ENCODE measurements around the gene RANBP10.

DNA sequence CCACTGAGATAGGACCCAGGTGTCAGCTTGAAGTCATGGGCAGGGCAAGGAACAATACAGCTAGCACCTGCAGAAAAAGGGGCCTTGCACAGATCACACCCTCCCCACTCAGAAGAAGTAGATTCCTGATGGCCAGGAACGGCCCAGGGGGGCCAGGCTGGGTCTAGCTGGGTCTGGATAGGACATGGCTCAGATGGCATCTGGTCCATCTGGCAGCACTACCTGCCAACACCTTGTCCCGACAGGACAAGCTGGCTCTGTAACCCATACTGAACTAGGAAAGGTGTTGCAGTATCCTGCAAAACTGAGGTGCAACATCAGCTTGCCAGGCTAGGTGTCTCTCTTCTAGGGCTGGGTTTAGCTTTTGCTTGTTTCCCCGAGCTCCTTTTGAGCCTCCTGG is 48.4 kb downstream of the RANBP10 start:
- TF ChIP-seq CTCF (conservative IDR thresholded peaks at IDR 0.05; ENCODE audit: low read depth in 2 of 2) (no peak), POLR2AphosphoS5 (IDR thresholded peaks at IDR 0.05; ENCODE audit: low read depth) (no peak), CREB1 (CRISPR knock-in tag; IDR thresholded peaks at IDR 0.05; ENCODE audit: low read depth) (no peak), EZH2 (IDR thresholded peaks at IDR 0.05; ENCODE audit: low read depth, unreplicated experiment) (no peak), JUNB (IDR thresholded peaks at IDR 0.05; ENCODE audit: unreplicated experiment) (no peak), EZH2phosphoT487 (IDR thresholded peaks at IDR 0.05; ENCODE audit: unreplicated experiment) (no peak), NANOG (IDR thresholded peaks at IDR 0.05; ENCODE audit: borderline replicate concordance) (no peak), ZNF331 (CRISPR knock-in tag; IDR thresholded peaks at IDR 0.05; ENCODE audit: low read depth) (no peak), STAT1 (IDR thresholded peaks at IDR 0.05; ENCODE audit: unreplicated experiment) (no peak), REST (IDR thresholded peaks at IDR 0.05; ENCODE audit: unreplicated experiment) (no peak), ETS1 (IDR thresholded peaks at IDR 0.05) (no peak), ZNF114 (CRISPR knock-in tag; IDR thresholded peaks at IDR 0.05) (no peak)
